GM19023 (cell line): ENCODE data around the gene ATXN2.

Experiments
- ATAC-seq: cut with Tn5 transposase; IDR thresholded peaks from one replicate; pipeline ENCODE4 v1.9.1; 2021; ENCODE audit warnings: mild to moderate bottlenecking, moderate library complexity; ENCODE audit not compliant: unreplicated experiment

ATXN2 gene

DNA sequence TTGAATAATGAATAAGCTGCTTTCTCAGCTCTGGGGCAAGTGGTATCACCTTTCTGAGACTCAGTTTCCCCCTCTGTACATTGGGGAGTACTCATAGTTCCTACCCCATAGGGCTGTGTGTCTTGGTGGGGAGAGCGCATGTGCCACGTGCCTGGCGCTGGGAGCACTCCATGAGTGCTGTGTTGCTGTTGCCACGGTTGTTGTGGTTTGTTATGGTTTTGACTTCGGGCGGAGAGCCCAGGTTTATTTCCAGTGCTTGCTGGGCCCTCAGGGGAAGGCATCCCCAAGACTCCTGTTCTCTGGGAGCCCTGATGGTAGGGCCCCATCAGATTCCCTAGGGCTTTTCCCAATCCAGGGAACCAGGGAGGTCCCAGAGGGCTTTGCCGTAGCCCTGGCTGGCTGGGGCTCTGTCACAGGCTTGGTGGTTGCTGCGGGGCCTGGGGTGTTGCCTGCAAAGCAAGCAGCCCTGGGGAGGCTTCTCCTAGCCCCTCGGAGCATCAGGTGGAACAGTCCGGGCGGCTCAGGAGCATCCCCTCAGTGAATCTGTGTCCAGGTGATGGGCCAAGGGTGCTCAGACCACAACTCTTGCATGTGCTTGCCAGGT, 174.8 kb downstream of the ATXN2 start:
- no peak for ATAC-seq

DNA sequence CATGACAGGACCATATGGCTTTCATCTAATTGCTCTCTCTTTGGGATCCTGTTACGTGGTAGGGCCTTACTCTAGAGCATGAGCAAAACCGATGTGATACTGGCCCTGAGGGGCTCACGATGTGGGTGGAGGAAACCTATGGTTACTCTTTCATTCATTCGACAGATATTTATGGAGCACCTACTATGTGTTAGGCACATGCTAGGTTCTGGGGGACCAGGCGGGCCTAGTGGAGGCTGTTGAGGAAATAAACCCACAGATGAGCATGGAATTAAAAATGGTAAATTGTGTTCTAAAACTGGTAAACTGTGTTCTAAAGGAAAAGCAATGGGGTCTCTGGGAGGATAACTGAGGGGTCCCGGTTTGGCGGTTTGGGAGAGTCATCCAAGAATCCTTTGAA, 178.6 kb downstream of the ATXN2 start:
- no peak for ATAC-seq

- no peak for ATAC-seq
Observed at GRCh38 chr12:111419784-111420183, 179.3 kb downstream of the ATXN2 start.

- ATAC-seq: no peak
Observed at GRCh38 chr12:111418594-111418880, 180.6 kb downstream of the ATXN2 start.

DNA sequence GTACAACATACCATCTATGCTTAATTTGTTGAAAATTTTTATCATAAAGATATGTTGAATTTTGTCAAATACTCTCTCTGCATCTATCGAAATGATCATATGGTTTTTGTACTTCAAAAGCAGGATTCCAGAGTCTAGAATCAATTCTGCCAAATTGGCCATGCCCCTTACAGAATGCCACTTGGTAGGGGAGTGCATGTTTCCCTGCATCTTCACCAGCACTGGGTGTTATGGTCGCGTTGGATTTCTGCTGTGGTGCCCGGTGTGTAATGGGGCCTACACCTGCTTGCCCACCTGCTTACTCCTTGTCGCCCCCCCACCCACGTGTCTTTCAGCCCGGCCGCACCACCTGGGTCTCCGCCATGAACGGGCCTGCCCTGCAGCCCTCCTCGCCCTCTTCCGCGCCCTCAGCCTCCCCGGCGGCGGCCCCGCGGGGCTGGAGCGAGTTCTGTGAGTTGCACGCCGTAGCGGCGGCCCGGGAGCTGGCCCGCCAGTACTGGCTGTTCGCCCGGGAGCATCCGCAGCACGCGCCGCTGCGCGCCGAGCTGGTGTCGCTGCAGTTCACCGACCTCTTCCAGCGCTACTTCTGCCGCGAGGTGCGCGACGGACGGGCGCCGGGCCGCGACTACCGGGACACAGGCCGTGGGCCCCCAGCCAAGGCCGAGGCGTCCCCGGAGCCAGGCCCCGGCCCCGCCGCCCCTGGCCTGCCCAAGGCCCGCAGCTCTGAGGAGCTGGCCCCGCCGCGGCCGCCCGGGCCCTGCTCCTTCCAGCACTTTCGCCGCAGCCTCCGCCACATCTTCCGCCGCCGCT, 181.1 kb downstream of the ATXN2 start:
- no peak for ATAC-seq

- no peak for ATAC-seq
Observed at GRCh38 chr12:111417290-111417689, 181.8 kb downstream of the ATXN2 start.

DNA sequence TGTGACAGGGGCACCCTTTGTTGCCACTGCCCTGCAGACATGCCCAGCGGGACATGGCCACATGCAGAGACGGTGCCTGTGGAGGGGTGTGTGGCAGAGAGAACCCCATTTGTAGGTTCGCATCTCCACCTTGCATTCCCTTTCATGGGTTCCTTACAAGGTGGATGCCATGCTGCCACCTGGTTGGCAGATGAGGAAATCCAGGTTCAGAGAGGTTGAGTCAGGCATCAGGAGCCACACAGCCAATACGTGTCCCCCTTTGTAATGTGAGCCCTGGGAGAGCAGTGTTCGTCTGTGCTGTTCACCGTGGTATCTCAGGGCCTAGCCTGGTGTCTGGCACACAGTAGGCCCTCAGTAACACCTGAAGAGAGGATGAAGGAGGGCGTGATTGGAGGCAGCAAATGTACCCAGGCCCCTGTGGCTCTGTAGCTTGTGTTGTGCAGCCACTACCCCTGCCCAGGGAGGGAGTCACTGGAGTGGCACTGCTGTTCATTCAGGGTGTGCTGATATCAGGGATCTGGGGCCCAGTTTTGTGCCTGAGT, 184.3 kb downstream of the ATXN2 start:
- ATAC-seq: no peak

DNA sequence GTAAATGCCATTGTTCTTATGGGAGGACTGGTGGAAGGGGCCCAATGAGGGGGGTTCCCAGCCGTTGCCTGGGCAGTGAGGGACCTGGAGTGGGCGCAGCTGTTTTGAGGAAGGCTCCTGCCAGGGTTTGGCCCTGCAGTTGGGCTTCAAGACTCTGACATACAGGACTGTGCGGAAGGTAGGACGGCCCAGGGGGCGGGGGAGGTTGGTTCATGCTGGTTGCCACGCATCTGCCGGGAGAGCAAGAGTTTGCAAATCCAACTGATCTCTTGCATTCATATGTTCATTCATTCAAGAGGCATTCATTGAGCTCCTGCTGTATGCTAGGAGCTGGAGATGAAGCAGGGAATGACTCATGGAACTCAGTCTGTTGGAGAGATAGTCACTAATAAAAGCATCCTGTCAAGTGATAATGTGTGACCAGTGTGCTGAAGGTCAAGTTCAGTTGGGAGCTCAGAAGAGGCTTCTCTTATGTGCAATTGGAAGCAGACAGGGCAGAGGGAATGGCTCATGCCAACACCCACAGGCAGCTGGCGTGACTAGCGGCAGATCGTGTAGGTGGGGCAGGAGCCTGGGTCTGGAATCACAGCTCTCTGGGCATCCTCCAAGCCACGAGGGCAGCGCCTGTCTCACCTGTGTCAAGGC, 185.6 kb downstream of the ATXN2 start:
- no peak for ATAC-seq

GRCh38 chr12:111412830-111413441, 186.2 kb downstream of the ATXN2 start:
- ATAC-seq: no peak

- ATAC-seq: no peak
Observed at GRCh38 chr12:111412007-111412829, 186.9 kb downstream of the ATXN2 start.

- no peak for ATAC-seq
Observed at GRCh38 chr12:111411185-111411764, 187.8 kb downstream of the ATXN2 start.

GRCh38 chr12:111410431-111411184, 188.5 kb downstream of the ATXN2 start:
- no peak for ATAC-seq

GRCh38 chr12:111409780-111410430, 189.2 kb downstream of the ATXN2 start:
- no peak for ATAC-seq

- ATAC-seq: no peak
Observed at GRCh38 chr12:111409403-111409779, 189.7 kb downstream of the ATXN2 start.

GRCh38 chr12:111408686-111409402, 190.3 kb downstream of the ATXN2 start:
- ATAC-seq: no peak

DNA sequence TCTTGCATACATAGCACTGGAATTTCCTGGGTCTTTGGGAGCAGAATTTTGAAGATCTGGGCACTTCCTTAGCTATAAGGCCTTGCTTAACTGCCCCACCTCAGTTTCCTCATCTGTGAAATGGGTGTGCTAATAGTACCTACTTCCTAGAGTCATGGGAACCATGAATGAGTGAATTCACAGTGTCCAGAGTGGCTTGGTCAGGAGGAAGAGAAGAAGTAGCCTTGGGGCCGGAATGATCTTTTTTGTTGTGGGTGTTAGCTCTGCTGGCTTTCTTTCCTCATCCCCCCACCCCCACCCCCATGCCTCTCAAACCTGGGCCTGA, 191.0 kb downstream of the ATXN2 start:
- no peak for ATAC-seq

DNA sequence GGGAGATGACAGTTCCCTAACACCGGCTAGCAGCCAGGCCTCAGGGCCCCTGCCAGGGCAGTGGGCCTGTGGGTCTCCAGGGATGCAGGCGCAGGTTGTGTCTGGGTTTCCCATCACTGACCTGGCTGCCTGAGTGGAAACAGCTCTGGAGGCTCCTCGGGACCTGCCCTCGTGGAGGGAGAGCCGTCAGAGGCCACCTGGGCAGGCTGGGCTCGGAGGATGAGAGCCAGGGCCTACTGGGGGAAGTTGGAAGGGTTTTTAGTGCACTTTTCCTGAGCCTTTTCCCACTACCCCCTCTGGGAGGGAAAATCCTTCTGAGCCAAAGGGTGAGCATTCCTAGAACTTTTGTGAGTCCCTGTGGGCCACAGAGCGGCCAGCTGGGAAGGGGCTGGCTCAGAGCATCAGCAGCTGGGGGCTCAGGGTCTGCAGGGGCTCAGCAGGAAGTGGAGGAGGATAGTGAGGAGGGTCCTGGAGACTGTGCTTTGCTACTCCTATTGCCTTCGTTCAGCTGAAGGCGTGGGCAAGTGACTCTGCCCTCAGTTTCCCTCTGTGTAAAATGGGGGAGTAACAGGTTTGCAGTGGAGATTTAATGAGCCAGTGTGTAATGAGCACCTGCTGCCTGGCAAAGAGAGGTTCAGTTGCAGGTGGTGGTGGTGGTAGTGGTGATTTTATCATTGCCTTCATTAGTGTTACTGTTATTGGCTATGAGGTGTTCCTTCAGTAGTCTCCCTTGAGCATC, 191.6 kb downstream of the ATXN2 start:
- ATAC-seq: no peak
